K562 (cell line): ENCODE data around the gene CLIP2.

Experiments
- FOXM1 ChIP-seq, 2 experiments: fragments of 450-650 bp in 1 of 2; sonication (generic) in 1 of 2; formaldehyde crosslinking in 1 of 2; IDR thresholded peaks; 2 replicates each; pipeline versions ENCODE4 v1.6.1 to v1.9.0; 2017 to 2022; ENCODE audit warnings: low read depth in 2 of 2, mild to moderate bottlenecking in 2 of 2, missing genetic modification reagents in 1 of 2, moderate library complexity in 1 of 2
- SMC3 ChIP-seq: conservative IDR thresholded peaks from 2 replicates; pipeline ENCODE4 v1.6.1; 2011; ENCODE audit warnings: low read depth, low read length, improper control_type of control experiment; ENCODE audit not compliant: insufficient read depth
- ZBTB8A ChIP-seq: fragments of 450-650 bp; IDR thresholded peaks from 2 replicates; pipeline ENCODE4 v1.6.1; 2018; ENCODE audit warnings: mild to moderate bottlenecking, moderate library complexity; ENCODE audit not compliant: partially characterized antibody
- ZC3H11A ChIP-seq: IDR thresholded peaks from 2 replicates; pipeline ENCODE4 v1.6.1; 2012; ENCODE audit warnings: low read depth, low read length, improper control_type of control experiment
- ZNF133 ChIP-seq: fragments of 250-450 bp; sonication (Bioruptor Pico); IDR thresholded peaks from 2 replicates; pipeline ENCODE4 v1.4.0; 2020; ENCODE audit warnings: mild to moderate bottlenecking
- TF ChIP-seq, protein P1 (sequence below), 3 experiments: IDR thresholded peaks in 2 of 3; conservative IDR thresholded peaks in 1 of 3; 2 replicates each; pipeline ENCODE4 v1.5.1; 2011 to 2012; ENCODE audit warnings: low read length in 3 of 3, mild to moderate bottlenecking in 3 of 3, control low read depth in 2 of 3, improper control_type of control experiment in 1 of 3, inconsistent platforms in 1 of 3, low read depth in 1 of 3, mixed read lengths in 1 of 3, moderate library complexity in 1 of 3; ENCODE audit not compliant: insufficient read depth in 2 of 3

DNA sequence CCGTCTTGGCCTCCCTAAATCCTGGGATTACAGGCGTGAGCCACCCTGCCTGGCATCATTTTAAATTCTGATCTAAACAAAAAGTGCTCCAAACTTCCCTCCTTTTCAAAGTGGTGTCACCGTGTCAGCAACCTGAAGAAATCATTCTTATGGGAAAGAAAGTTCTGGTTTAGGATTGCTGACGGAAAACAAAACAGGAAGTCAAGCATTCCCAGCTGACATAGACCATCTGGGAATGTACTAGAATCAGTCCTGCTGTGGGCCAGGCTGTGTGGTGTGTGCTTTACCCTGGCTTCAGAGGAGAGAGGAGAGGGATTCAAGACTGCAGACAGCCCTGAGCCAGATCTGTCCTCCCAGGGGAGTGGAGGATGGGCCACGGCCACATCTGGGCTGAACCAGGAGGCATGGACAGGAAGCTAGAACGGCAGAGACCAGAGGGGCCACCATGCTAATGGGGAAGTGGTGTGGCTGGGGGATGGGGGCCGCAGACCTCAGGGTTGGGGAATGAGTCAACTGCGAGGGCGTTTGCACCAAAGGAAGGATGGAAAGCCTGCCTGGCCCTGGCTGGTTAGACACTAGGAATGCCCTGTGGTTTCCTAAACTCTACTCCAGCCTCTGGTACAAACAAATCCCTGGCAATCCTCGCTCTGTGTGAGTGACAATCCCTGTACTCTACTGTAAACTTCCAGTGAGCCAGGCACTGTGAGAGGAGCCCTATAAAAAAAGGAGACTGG lies 16.7 kb upstream of the CLIP2 start:
- no peak for TF ChIP-seq ZNF133 (CRISPR knock-in tag)
- TF ChIP-seq ZC3H11A: no peak
- TF ChIP-seq, protein P1, sequence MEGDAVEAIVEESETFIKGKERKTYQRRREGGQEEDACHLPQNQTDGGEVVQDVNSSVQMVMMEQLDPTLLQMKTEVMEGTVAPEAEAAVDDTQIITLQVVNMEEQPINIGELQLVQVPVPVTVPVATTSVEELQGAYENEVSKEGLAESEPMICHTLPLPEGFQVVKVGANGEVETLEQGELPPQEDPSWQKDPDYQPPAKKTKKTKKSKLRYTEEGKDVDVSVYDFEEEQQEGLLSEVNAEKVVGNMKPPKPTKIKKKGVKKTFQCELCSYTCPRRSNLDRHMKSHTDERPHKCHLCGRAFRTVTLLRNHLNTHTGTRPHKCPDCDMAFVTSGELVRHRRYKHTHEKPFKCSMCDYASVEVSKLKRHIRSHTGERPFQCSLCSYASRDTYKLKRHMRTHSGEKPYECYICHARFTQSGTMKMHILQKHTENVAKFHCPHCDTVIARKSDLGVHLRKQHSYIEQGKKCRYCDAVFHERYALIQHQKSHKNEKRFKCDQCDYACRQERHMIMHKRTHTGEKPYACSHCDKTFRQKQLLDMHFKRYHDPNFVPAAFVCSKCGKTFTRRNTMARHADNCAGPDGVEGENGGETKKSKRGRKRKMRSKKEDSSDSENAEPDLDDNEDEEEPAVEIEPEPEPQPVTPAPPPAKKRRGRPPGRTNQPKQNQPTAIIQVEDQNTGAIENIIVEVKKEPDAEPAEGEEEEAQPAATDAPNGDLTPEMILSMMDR (IDR thresholded peaks at IDR 0.05 in 2 of 3, conservative IDR thresholded peaks at IDR 0.05 in 1 of 3; ENCODE audit: insufficient read depth in 2 of 3, low read depth in 1 of 3, low read length in 3 of 3): no peak
- no peak for TF ChIP-seq SMC3
- TF ChIP-seq ZBTB8A: no peak
- TF ChIP-seq FOXM1 (IDR thresholded peaks at IDR 0.05; ENCODE audit: low read depth): no peak
- TF ChIP-seq FOXM1 (CRISPR knock-in tag; IDR thresholded peaks at IDR 0.05; ENCODE audit: low read depth): no peak
